Endothelial cell of umbilical vein (primary cell): ENCODE data around the gene LYSMD3. TPM values are rescaled to one million over a fixed set of nuclear protein-coding genes. Genes with fewer than 3 reads are reported as not detected.

Experiments
- BruUV-seq: library from RNA; stranded (reverse); fragments of 400-500 nt; replicated peaks from 2 replicates; lab custom pipeline; 2021; lab: Mats Ljungman, UMichigan
- CTCF ChIA-PET: fragments of 300-600, 350-600 bp; sonication (Branson Sonifier 250); formaldehyde crosslinking; loops from one replicate; lab custom pipeline; 2021; ENCODE audit warnings: antibody characterized with exemption, inconsistent platforms; lab: Charles Lee
- POLR2A ChIA-PET: fragments of 300-600, 350-600 bp; sonication (Branson Sonifier 250); formaldehyde crosslinking; loops from one replicate; lab custom pipeline; 2021; ENCODE audit warnings: antibody characterized with exemption, inconsistent platforms; lab: Charles Lee
- DNase-seq: peaks from one replicate; pipeline ENCODE4 v3.0.0-alpha.2; 2011; ENCODE audit warnings: low read depth, low spot score
- FAIRE-seq: peaks from 2 replicates; lab custom pipeline; 2011; peaks lifted over from hg19 to GRCh38; lab: Jason Lieb, UNC
- H2AFZ ChIP-seq: 2 replicates; pipeline ENCODE4 v1.6.0; 2012; ENCODE audit warnings: low read depth, low read length, control low read depth, inconsistent platforms
- H3K27ac ChIP-seq: 2 replicates; pipeline ENCODE4 v1.5.1; 2011; ENCODE audit warnings: low read depth, mild to moderate bottlenecking, control low read depth, low read length, moderate library complexity; ENCODE audit not compliant: insufficient read depth
- H3K27me3 ChIP-seq, 2 experiments: 2 replicates each; pipeline versions ENCODE4 v1.6.0 to v1.6.1; 2011; ENCODE audit warnings: low read length in 2 of 2, mixed read lengths in 1 of 2; ENCODE audit not compliant: control insufficient read depth in 2 of 2, insufficient read depth in 2 of 2
- H3K36me3 ChIP-seq, 2 experiments: 2 replicates in 1 of 2; 3 replicates in 1 of 2; pipeline ENCODE4 v1.5.1; 2011; ENCODE audit warnings: low read length in 2 of 2, mild to moderate bottlenecking in 1 of 2, moderate library complexity in 1 of 2; ENCODE audit not compliant: control insufficient read depth in 2 of 2, insufficient read depth in 2 of 2; ENCODE audit errors: extremely low read depth in 1 of 2
- H3K4me1 ChIP-seq: 3 replicates; pipeline ENCODE4 v1.5.1; 2011; ENCODE audit warnings: mild to moderate bottlenecking, low read length; ENCODE audit not compliant: control insufficient read depth, insufficient read depth; ENCODE audit errors: extremely low read depth
- H3K4me2 ChIP-seq: 2 replicates; pipeline ENCODE4 v1.6.1; 2011; ENCODE audit warnings: low read length, control low read depth, mixed read lengths; ENCODE audit not compliant: insufficient read depth
- H3K4me3 ChIP-seq, 3 experiments: fragments of 200-600 bp in 1 of 3; sonication (generic), shearing (Covaris generic) in 1 of 3; replicated peaks in 1 of 3; 2 replicates each; pipeline ENCODE4 v1.5.1; 2011 to 2016; ENCODE audit warnings: control low read depth in 3 of 3, low read length in 3 of 3, mild to moderate bottlenecking in 2 of 3, inconsistent platforms in 1 of 3, low read depth in 1 of 3, moderate library complexity in 1 of 3; ENCODE audit not compliant: insufficient read depth in 1 of 3
- H3K79me2 ChIP-seq: 2 replicates; pipeline ENCODE4 v1.6.0; 2012; ENCODE audit warnings: low read length, inconsistent platforms; ENCODE audit not compliant: control insufficient read depth, insufficient read depth
- H3K9ac ChIP-seq: replicated peaks from 2 replicates; pipeline ENCODE3; 2011; ENCODE audit warnings: low read length, control low read depth; ENCODE audit not compliant: insufficient read depth; ENCODE audit errors: extremely low read depth
- H3K9me1 ChIP-seq: replicated peaks from 3 replicates; pipeline ENCODE4 v1.6.0; 2011; ENCODE audit warnings: mild to moderate bottlenecking, low read length; ENCODE audit not compliant: control insufficient read depth, insufficient read depth; ENCODE audit errors: extremely low read depth
- H3K9me3 ChIP-seq: replicated peaks from 2 replicates; pipeline ENCODE4 v1.5.1; 2012; ENCODE audit warnings: low read length, inconsistent platforms; ENCODE audit not compliant: control insufficient read depth, insufficient read depth
- H4K20me1 ChIP-seq: replicated peaks from 2 replicates; pipeline ENCODE3; 2011; ENCODE audit warnings: mild to moderate bottlenecking, low read length; ENCODE audit not compliant: control insufficient read depth, insufficient read depth; ENCODE audit errors: extremely low read depth
- CTCF ChIP-seq, 2 donors: IDR thresholded peaks; 1 replicate in 1 of 2; 2 replicates in 1 of 2; pipeline ENCODE4 v1.5.1; 2011; ENCODE audit warnings: low read length in 2 of 2, mild to moderate bottlenecking in 2 of 2, moderate library complexity in 2 of 2, control low read depth in 1 of 2, inconsistent platforms in 1 of 2, low read depth in 1 of 2; ENCODE audit not compliant: insufficient read depth in 1 of 2; ENCODE audit errors: extremely low read depth in 1 of 2
- EZH2 ChIP-seq: IDR thresholded peaks from 2 replicates; pipeline ENCODE4 v1.6.1; 2012; ENCODE audit warnings: borderline replicate concordance, low read depth, mild to moderate bottlenecking, moderate library complexity, low read length, inconsistent platforms; ENCODE audit not compliant: severe bottlenecking
- FOS ChIP-seq: IDR thresholded peaks from 2 replicates; pipeline ENCODE4 v1.6.1; 2011; ENCODE audit warnings: mild to moderate bottlenecking, low read length, moderate library complexity, borderline replicate concordance; ENCODE audit not compliant: insufficient read depth
- GATA2 ChIP-seq: IDR thresholded peaks from 2 replicates; pipeline ENCODE4 v1.7.0; 2011; ENCODE audit warnings: low read depth, mild to moderate bottlenecking, moderate library complexity, mixed read lengths, low read length; ENCODE audit not compliant: insufficient read length, insufficient read depth
- JUN ChIP-seq: IDR thresholded peaks from 2 replicates; pipeline ENCODE4 v1.6.1; 2011; ENCODE audit warnings: borderline replicate concordance, low read depth; ENCODE audit not compliant: insufficient read length, insufficient read depth
- MAX ChIP-seq: IDR thresholded peaks from 2 replicates; pipeline ENCODE4 v1.6.1; 2011; ENCODE audit not compliant: insufficient read depth, insufficient read length
- MYC ChIP-seq: IDR thresholded peaks from one replicate; pipeline ENCODE4 v1.6.1; 2011; ENCODE audit warnings: mild to moderate bottlenecking, low read depth, low read length
- POLR2A ChIP-seq: IDR thresholded peaks from 2 replicates; pipeline ENCODE4 v1.6.1; 2012; ENCODE audit warnings: low read depth, mild to moderate bottlenecking, control low read depth, low read length
- POLR2AphosphoS5 ChIP-seq: IDR thresholded peaks from 2 replicates; pipeline ENCODE4 v1.6.1; 2012; ENCODE audit warnings: low read depth, mild to moderate bottlenecking, control low read depth, low read length, moderate library complexity; ENCODE audit not compliant: insufficient read depth
- dilution Hi-C: fragments of 300-500 bp; cut with MboI; formaldehyde crosslinking; loops from one replicate; pipeline ENCODE4 v1.15.0; 2019; ENCODE audit warnings: low sequenced_read_pairs; ENCODE audit not compliant: extremely low pct_ligation_motif_present
- intact Hi-C: fragments of 100-400 bp; cut with micrococcal nuclease; formaldehyde crosslinking; loops from one replicate; pipeline ENCODE4 v1.10.0; 2022
- polyA plus RNA-seq, 4 experiments: library from polyadenylated mRNA; depleted of rRNA in 3 of 4; stranded (reverse) in 3 of 4; unstranded in 1 of 4; fragments of >200 nt; gene quantifications; 2 replicates each; pipeline versions ENCODE4 v1.2.1 to v1.2.3, GENCODE V29; 2011 to 2012; ENCODE audit warnings: missing spikeins in 1 of 4
- total RNA-seq: library from RNA; stranded (reverse); gene quantifications from 2 replicates; pipeline ENCODE4 v1.2.3, GENCODE V29; 2021

LYSMD3 gene
- total and polyA plus RNA-seq, 2 donors (not counting 3 experiments of a cell fraction or from before 2014, with no cell fraction given) = 6.0 to 21.3 TPM

GRCh38 chr5:90473396-90474234 is 55.8 kb downstream of the LYSMD3 start:
- peaks cover 36% of the 10 kb centered on the region for H3K79me2 ChIP-seq
- FAIRE-seq = peak; percentile 26
- TF ChIP-seq POLR2AphosphoS5 (no peak), MYC (peak; percentile 57), MAX (peak; percentile 85)
- BruUV-seq = no TSS peak
- intact Hi-C loops (loop anchor here (1.0 to 2.0 kb wide), 3 partner anchors 35 to 64 kb away; partner anchors contain the start of genes CETN3 and LYSMD3), dilution Hi-C loops (no loop called here)
- H3K27me3 ChIP-seq = no peaks in the 10 kb centered on the region
- H3K9me3 ChIP-seq = no peaks in the 10 kb centered on the region
- H3K4me2 ChIP-seq = peak overlapping the region; percentile 97
- H3K4me1 ChIP-seq = peaks cover 15% of the 10 kb centered on the region
- H3K4me3 ChIP-seq = peak overlapping the region; percentile 4 to 80 (median 48)
- no peaks in the 10 kb centered on the region for H4K20me1 ChIP-seq
- H3K9me1 ChIP-seq = no peaks in the 10 kb centered on the region
- ChIA-PET POLR2A (interaction anchor here (1.1 kb wide), 2 partner anchors 56 to 64 kb away, joined by 3 read pairs; partner anchors contain the start of gene CETN3), CTCF (interaction anchor here (1.0 to 5.3 kb wide), 4 partner anchors 12 to 63 kb away, joined by 5 to 38 read pairs (median 8); partner anchors contain the start of genes CETN3 and LYSMD3)
- H3K9ac ChIP-seq = peak overlapping the region; percentile 17
- peak; percentile 48 for DNase-seq
- H3K36me3 ChIP-seq = no peaks in the 10 kb centered on the region
- no peak overlapping the region for H3K27ac ChIP-seq
- peak overlapping the region; percentile 45 for H2AFZ ChIP-seq

GRCh38 chr5:90472783-90473395 is 56.5 kb downstream of the LYSMD3 start:
- BruUV-seq = TSS peak; percentile 32
- Histone ChIP-seq H3K79me2 (peaks cover 35% of the 10 kb centered on the region), H3K9me3 (no peaks in the 10 kb centered on the region), H3K36me3 (no peaks in the 10 kb centered on the region), H3K4me3 (peak overlapping the region; percentile 4 to 80 (median 48)), H3K27ac (no peak overlapping the region), H2AFZ (peak overlapping the region; percentile 45), H4K20me1 (no peaks in the 10 kb centered on the region), H3K9me1 (no peaks in the 10 kb centered on the region), H3K27me3 (no peaks in the 10 kb centered on the region), H3K4me1 (peaks cover 15% of the 10 kb centered on the region), H3K4me2 (peak overlapping the region; percentile 97), H3K9ac (peak overlapping the region; percentile 17)
- TF ChIP-seq MAX (no peak), JUN (no peak), CTCF (IDR thresholded peaks at IDR 0.05; ENCODE audit: extremely low read depth in 1 of 2, insufficient read depth in 1 of 2, low read depth in 1 of 2, low read length in 2 of 2) (no peak), GATA2 (no peak), EZH2 (no peak), POLR2A (no peak), FOS (no peak), POLR2AphosphoS5 (no peak), MYC (no peak)
- POLR2A ChIA-PET = no interaction called here
- CTCF ChIA-PET = interaction anchor here (0.8 to 5.3 kb wide), 3 partner anchors 11 to 56 kb away, joined by 3 to 38 read pairs (median 4); partner anchors contain the start of gene LYSMD3
- dilution Hi-C loops = no loop called here
- intact Hi-C loops = no loop called here
- no peak for DNase-seq
- FAIRE-seq = no peak
